HepG2 (cell line): Measurements from ENCODE around the gene POLR1G. TPM values are rescaled to one million over a fixed set of nuclear protein-coding genes. Genes with fewer than 3 reads are reported as not detected.

ENCODE experiments used
- ASH2L ChIP-seq: fragments of 300-600, 200-600 bp; sonication (generic); IDR thresholded peaks from 2 replicates; pipeline ENCODE4 v1.7.0; 2017; ENCODE audit warnings: low read depth, mild to moderate bottlenecking, moderate library complexity, mixed read lengths, low read length; ENCODE audit not compliant: insufficient read length
- CHD2 ChIP-seq: IDR thresholded peaks from 2 replicates; pipeline ENCODE4 v1.6.1; 2011; ENCODE audit warnings: low read depth, low read length, improper control_type of control experiment
- MAF1 ChIP-seq: sonication (generic); formaldehyde crosslinking; IDR thresholded peaks from 2 replicates; pipeline ENCODE4 v1.5.0; 2020; ENCODE audit warnings: missing genetic modification reagents, borderline replicate concordance
- MTF2 ChIP-seq: sonication (generic); formaldehyde crosslinking; IDR thresholded peaks from 2 replicates; pipeline ENCODE4 v1.5.0; 2020; ENCODE audit warnings: missing genetic modification reagents, borderline replicate concordance
- NPAS2 ChIP-seq: sonication (generic); formaldehyde crosslinking; IDR thresholded peaks from 2 replicates; pipeline ENCODE4 v1.8.0; 2022; ENCODE audit warnings: mild to moderate bottlenecking, missing genetic modification reagents, borderline replicate concordance
- PRMT3 ChIP-seq: sonication (generic); formaldehyde crosslinking; IDR thresholded peaks from 2 replicates; pipeline ENCODE4 v1.8.1; 2022; ENCODE audit warnings: low read depth, mild to moderate bottlenecking, moderate library complexity, missing genetic modification reagents, borderline replicate concordance
- SPEN ChIP-seq: sonication (generic); formaldehyde crosslinking; IDR thresholded peaks from 2 replicates; pipeline ENCODE4 v1.5.1; 2020; ENCODE audit warnings: low read depth, mild to moderate bottlenecking, missing genetic modification reagents
- YEATS4 ChIP-seq: sonication (generic); formaldehyde crosslinking; IDR thresholded peaks from 2 replicates; pipeline ENCODE4 v1.4.0; 2020; ENCODE audit warnings: missing genetic modification reagents, borderline replicate concordance
- ZFP41 ChIP-seq: sonication (generic); formaldehyde crosslinking; IDR thresholded peaks from 2 replicates; pipeline ENCODE4 v1.4.0; 2020; ENCODE audit warnings: mild to moderate bottlenecking, missing genetic modification reagents, borderline replicate concordance
- ZMYM4 ChIP-seq: sonication (generic); formaldehyde crosslinking; IDR thresholded peaks from 2 replicates; pipeline ENCODE4 v1.8.1; 2023; ENCODE audit warnings: mild to moderate bottlenecking, missing genetic modification reagents
- ZNF543 ChIP-seq: sonication (generic); formaldehyde crosslinking; IDR thresholded peaks from 2 replicates; pipeline ENCODE4 v1.4.0; 2020; ENCODE audit warnings: mild to moderate bottlenecking, missing genetic modification reagents
- ZNF556 ChIP-seq: sonication (generic); formaldehyde crosslinking; IDR thresholded peaks from 2 replicates; pipeline ENCODE4 v1.4.0; 2020; ENCODE audit warnings: mild to moderate bottlenecking, missing genetic modification reagents, borderline replicate concordance
- ZNF557 ChIP-seq: sonication (generic); formaldehyde crosslinking; IDR thresholded peaks from 2 replicates; pipeline ENCODE4 v1.4.0; 2020; ENCODE audit warnings: missing genetic modification reagents
- ZNF567 ChIP-seq: sonication (generic); formaldehyde crosslinking; IDR thresholded peaks from 2 replicates; pipeline ENCODE4 v1.8.1; 2023; ENCODE audit warnings: mild to moderate bottlenecking, missing genetic modification reagents, borderline replicate concordance
- ZNF891 ChIP-seq: sonication (generic); formaldehyde crosslinking; IDR thresholded peaks from 2 replicates; pipeline ENCODE4 v1.5.0; 2020; ENCODE audit warnings: mild to moderate bottlenecking, missing genetic modification reagents
- polyA plus RNA-seq, 8 experiments: library from polyadenylated mRNA; depleted of rRNA in 3 of 8; stranded (reverse) in 7 of 8; unstranded in 1 of 8; fragments of >200 nt; fragmentation: Illumina TruSeq in 4 of 8; extraction: Trizol in 4 of 8; gene quantifications; 2 replicates each; pipeline versions ENCODE4 v1.2.1 to v1.2.3, GENCODE V29; 2011 to 2016; ENCODE audit warnings: low read depth in 4 of 8, missing spikeins in 1 of 8, mixed read lengths in 1 of 8; ENCODE audit not compliant: insufficient read depth in 1 of 8
- total RNA-seq, 5 experiments: library from RNA; depleted of rRNA; stranded (reverse); fragments of >200 nt; fragmentation: Illumina TruSeq; extraction: Trizol; gene quantifications; 2 replicates each; pipeline ENCODE4 v1.2.3, GENCODE V29; 2016; ENCODE audit warnings: low read depth in 1 of 5
- TF ChIP-seq, protein P1 (sequence below): sonication (generic); formaldehyde crosslinking; IDR thresholded peaks from 2 replicates; pipeline ENCODE4 v1.5.0; 2020; ENCODE audit warnings: mild to moderate bottlenecking, low read depth, missing genetic modification reagents, borderline replicate concordance
- TF ChIP-seq, protein P2 (sequence below): fragments of 450-650 bp; IDR thresholded peaks from 2 replicates; pipeline ENCODE4 v1.6.1; 2017
- TF ChIP-seq, protein P3 (sequence below): sonication (generic); formaldehyde crosslinking; IDR thresholded peaks from 2 replicates; pipeline ENCODE4 v1.8.1; 2023; ENCODE audit warnings: mild to moderate bottlenecking, missing genetic modification reagents
- TF ChIP-seq, protein P4 (sequence below): sonication (generic); formaldehyde crosslinking; IDR thresholded peaks from 2 replicates; pipeline ENCODE4 v1.4.0; 2020; ENCODE audit warnings: missing genetic modification reagents, mild to moderate bottlenecking, borderline replicate concordance
- TF ChIP-seq, protein P5 (sequence below): IDR thresholded peaks from 2 replicates; pipeline ENCODE4 v1.6.1; 2016; ENCODE audit warnings: control low read depth
- TF ChIP-seq, protein P6 (sequence below): sonication (generic); formaldehyde crosslinking; IDR thresholded peaks from 2 replicates; pipeline ENCODE4 v1.5.0; 2020; ENCODE audit warnings: mild to moderate bottlenecking, missing genetic modification reagents, moderate library complexity

POLR1G gene
- total and polyA plus RNA-seq, 2 of the 13 experiments (the other 11 are each of a cell fraction or from before 2014, with no cell fraction given) = 3.5 to 20.8 TPM

DNA sequence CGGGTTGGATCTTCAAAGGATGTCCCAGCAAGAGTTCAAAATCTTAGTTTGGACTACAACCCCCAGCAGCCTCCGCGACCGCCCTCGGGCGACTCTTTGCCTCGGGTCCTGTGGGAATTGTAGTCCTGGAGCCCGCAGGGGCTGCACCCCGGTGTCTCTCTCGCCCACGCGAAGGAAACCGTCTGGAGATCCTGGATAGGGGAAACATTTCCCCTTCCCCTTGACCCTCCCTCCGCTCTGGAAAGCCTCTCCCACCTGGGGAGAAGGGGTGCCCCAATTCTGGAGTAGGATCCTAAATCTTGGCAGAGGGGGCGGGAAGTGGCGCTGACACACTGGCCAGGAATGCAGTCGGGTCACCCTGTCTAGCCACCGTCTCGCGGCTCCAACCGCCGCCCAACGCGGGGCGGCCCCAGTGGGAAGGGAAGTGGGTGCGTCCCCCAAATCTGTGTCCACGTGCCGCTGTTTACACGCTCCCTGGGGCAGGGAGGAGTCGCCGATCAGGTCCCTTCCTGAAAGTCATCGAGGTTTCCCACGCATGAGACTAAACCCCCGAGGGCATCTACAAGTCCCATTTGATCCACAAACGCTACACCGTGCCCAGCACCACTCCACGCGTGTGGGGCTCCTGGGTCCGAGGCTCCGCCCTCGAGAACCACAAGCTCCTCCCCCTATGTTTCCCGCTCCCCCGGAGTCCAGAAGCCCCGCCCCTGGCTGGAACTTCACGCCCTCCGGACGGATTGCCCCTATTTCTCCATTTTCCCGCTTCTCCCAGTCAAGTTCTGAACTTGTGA, 814 bp upstream of the POLR1G start (continued):
- TF ChIP-seq, protein P1, sequence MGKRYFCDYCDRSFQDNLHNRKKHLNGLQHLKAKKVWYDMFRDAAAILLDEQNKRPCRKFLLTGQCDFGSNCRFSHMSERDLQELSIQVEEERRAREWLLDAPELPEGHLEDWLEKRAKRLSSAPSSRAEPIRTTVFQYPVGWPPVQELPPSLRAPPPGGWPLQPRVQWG (CRISPR knock-in tag) = no peak
- TF ChIP-seq PRMT3 (CRISPR knock-in tag) = no peak
- TF ChIP-seq, protein P2, sequence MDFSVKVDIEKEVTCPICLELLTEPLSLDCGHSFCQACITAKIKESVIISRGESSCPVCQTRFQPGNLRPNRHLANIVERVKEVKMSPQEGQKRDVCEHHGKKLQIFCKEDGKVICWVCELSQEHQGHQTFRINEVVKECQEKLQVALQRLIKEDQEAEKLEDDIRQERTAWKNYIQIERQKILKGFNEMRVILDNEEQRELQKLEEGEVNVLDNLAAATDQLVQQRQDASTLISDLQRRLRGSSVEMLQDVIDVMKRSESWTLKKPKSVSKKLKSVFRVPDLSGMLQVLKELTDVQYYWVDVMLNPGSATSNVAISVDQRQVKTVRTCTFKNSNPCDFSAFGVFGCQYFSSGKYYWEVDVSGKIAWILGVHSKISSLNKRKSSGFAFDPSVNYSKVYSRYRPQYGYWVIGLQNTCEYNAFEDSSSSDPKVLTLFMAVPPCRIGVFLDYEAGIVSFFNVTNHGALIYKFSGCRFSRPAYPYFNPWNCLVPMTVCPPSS = no peak
- TF ChIP-seq ZNF543 (CRISPR knock-in tag) = no peak
- TF ChIP-seq ZFP41 = no peak
- TF ChIP-seq, protein P3, sequence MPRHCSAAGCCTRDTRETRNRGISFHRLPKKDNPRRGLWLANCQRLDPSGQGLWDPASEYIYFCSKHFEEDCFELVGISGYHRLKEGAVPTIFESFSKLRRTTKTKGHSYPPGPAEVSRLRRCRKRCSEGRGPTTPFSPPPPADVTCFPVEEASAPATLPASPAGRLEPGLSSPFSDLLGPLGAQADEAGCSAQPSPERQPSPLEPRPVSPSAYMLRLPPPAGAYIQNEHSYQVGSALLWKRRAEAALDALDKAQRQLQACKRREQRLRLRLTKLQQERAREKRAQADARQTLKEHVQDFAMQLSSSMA (CRISPR knock-in tag) = no peak
- TF ChIP-seq ZMYM4 = no peak
- TF ChIP-seq, protein P4, sequence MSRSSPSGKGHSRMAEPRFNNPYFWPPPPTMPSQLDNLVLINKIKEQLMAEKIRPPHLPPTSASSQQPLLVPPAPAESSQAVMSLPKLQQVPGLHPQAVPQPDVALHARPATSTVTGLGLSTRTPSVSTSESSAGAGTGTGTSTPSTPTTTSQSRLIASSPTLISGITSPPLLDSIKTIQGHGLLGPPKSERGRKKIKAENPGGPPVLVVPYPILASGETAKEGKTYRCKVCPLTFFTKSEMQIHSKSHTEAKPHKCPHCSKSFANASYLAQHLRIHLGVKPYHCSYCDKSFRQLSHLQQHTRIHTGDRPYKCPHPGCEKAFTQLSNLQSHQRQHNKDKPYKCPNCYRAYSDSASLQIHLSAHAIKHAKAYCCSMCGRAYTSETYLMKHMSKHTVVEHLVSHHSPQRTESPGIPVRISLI (CRISPR knock-in tag) = no peak
- TF ChIP-seq, protein P5, sequence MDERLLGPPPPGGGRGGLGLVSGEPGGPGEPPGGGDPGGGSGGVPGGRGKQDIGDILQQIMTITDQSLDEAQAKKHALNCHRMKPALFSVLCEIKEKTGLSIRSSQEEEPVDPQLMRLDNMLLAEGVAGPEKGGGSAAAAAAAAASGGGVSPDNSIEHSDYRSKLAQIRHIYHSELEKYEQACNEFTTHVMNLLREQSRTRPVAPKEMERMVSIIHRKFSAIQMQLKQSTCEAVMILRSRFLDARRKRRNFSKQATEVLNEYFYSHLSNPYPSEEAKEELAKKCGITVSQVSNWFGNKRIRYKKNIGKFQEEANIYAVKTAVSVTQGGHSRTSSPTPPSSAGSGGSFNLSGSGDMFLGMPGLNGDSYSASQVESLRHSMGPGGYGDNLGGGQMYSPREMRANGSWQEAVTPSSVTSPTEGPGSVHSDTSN = no peak
- TF ChIP-seq ZNF556 (CRISPR knock-in tag) = no peak
- no peak for TF ChIP-seq NPAS2 (CRISPR knock-in tag)
- TF ChIP-seq ASH2L = no peak
- no peak for TF ChIP-seq CHD2
- TF ChIP-seq, protein P6, sequence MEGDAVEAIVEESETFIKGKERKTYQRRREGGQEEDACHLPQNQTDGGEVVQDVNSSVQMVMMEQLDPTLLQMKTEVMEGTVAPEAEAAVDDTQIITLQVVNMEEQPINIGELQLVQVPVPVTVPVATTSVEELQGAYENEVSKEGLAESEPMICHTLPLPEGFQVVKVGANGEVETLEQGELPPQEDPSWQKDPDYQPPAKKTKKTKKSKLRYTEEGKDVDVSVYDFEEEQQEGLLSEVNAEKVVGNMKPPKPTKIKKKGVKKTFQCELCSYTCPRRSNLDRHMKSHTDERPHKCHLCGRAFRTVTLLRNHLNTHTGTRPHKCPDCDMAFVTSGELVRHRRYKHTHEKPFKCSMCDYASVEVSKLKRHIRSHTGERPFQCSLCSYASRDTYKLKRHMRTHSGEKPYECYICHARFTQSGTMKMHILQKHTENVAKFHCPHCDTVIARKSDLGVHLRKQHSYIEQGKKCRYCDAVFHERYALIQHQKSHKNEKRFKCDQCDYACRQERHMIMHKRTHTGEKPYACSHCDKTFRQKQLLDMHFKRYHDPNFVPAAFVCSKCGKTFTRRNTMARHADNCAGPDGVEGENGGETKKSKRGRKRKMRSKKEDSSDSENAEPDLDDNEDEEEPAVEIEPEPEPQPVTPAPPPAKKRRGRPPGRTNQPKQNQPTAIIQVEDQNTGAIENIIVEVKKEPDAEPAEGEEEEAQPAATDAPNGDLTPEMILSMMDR (CRISPR knock-in tag) = no peak
- no peak; the same call in 1 of the 2 replicates for TF ChIP-seq ZNF891 (CRISPR knock-in tag)
- TF ChIP-seq MTF2 (CRISPR knock-in tag) = no peak
- no peak for TF ChIP-seq MAF1 (CRISPR knock-in tag)
- TF ChIP-seq ZNF557 (CRISPR knock-in tag) = no peak
- TF ChIP-seq ZNF567 (CRISPR knock-in tag) = no peak
- no peak for TF ChIP-seq YEATS4 (CRISPR knock-in tag)
- TF ChIP-seq SPEN = no peak
